ENCODE data around the gene NAE1.

DNA sequence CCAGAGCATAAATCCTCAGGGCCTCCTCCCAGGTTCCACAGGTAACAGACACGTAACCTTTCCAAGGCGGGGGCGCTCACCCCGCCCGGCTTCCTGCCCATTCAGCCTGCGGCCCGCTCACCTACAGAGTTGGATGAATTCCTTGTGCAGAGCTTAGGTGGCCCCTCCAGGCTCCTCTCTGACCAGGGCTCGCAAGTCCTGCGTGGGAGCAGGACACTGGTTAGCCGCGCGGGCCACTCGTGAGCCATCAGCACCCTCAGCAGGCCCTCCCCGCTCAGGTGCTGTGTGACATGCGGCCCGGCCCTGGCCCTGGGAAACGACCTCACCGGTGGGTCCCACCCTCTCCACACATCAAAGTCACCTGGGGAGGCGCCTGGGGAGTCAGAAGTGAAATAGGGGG, 29.9 kb downstream of the NAE1 start:
- no peak for TF ChIP-seq CTCF (IDR thresholded peaks at IDR 0.05)
- no peak for TF ChIP-seq EZH2 (IDR thresholded peaks at IDR 0.05)
- TF ChIP-seq EZH2phosphoT487 (IDR thresholded peaks at IDR 0.05) = no peak

All from neural progenitor cell (in vitro differentiated cells).